Fibroblast of mammary gland (primary cell): ENCODE data around the gene FOLR3.
A peak's percentile ranks its signal among the peaks of the same experiment; 100 is the strongest.
"Not testable (repeated sequence)": the region's sequence is repeated elsewhere in the genome, so short reads cannot be mapped to it uniquely, and the experiment has no call there.

Experiments used
- DNase-seq: peaks from one replicate; pipeline ENCODE4 v3.0.0-alpha.2; 2010; ENCODE audit warnings: low read depth
- H3K4me3 ChIP-seq: 2 replicates; pipeline ENCODE4 v1.5.1; 2011; ENCODE audit warnings: low read depth, mild to moderate bottlenecking, low read length, moderate library complexity; ENCODE audit not compliant: control insufficient read depth
- CTCF ChIP-seq: conservative IDR thresholded peaks from 2 replicates; pipeline ENCODE4 v1.5.1; 2011; ENCODE audit warnings: low read depth, low read length, inconsistent platforms; ENCODE audit not compliant: control insufficient read depth, insufficient read depth

The FOLR3 gene

GRCh38 chr11:72144807-72145565 lies 9.5 kb downstream of the FOLR3 start:
- no peak overlapping the region for H3K4me3 ChIP-seq
- TF ChIP-seq CTCF, result no peak
- peak; percentile 74 for DNase-seq

- no peak overlapping the region for H3K4me3 ChIP-seq
- no peak for DNase-seq
- TF ChIP-seq CTCF, result no peak
Observed at GRCh38 chr11:72146625-72147024, 11.1 kb downstream of the FOLR3 start.

- no peak for DNase-seq
- H3K4me3 ChIP-seq, result no peak overlapping the region
- TF ChIP-seq CTCF, result no peak
Observed at GRCh38 chr11:72150882-72151281, 15.4 kb downstream of the FOLR3 start.

GRCh38 chr11:72153874-72154273 lies 18.3 kb downstream of the FOLR3 start:
- DNase-seq, H3K4me3 ChIP-seq: not testable (repeated sequence)

GRCh38 chr11:72154816-72155215 lies 19.3 kb downstream of the FOLR3 start:
- no peak overlapping the region for H3K4me3 ChIP-seq
- TF ChIP-seq CTCF, result no peak
- no peak for DNase-seq

GRCh38 chr11:72155751-72156150 lies 20.2 kb downstream of the FOLR3 start:
- DNase-seq, result no peak
- TF ChIP-seq CTCF, result no peak
- no peak overlapping the region for H3K4me3 ChIP-seq

GRCh38 chr11:72157131-72157530 lies 21.6 kb downstream of the FOLR3 start:
- DNase-seq, result no peak
- no peak for TF ChIP-seq CTCF
- no peak overlapping the region for H3K4me3 ChIP-seq
